ENCODE data around the gene UTP20. TPM values are rescaled to one million over a fixed set of nuclear protein-coding genes. Genes with fewer than 3 reads are reported as not detected.

Gene UTP20
- polyA plus RNA-seq, 1 of the 3 experiments (the other 2 are of a cell fraction): 5.7 TPM

DNA sequence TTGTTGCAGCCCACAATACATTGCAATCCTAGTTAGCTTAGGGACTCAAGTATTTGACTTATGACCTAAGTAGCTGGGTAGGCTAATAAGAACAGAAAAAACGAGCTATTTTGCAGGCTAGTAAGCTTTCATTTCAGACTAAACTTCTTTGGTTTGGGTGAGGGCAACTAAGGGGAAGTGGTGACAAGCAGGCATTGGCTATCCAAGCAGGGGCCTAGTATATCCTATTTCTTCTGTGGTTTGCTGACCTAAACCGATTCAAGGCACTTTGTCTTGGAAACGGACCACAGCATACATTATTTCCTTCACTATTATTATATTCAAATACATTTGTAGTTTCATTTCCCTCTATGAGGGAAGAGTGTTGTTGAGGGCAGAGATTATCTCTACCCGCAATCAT lies 48.3 kb upstream of the UTP20 start:
- no peaks in the 10 kb centered on the region for H3K9me3 ChIP-seq
- H3K9ac ChIP-seq: no peak overlapping the region; the same call in 1 of the 2 replicates
- H2AFZ ChIP-seq (ENCODE audit: low read depth): no peak overlapping the region
- no peaks in the 10 kb centered on the region for H4K20me1 ChIP-seq (ENCODE audit: insufficient read depth)
- no peak overlapping the region for H3K4me3 ChIP-seq (ENCODE audit: low read depth in 2 of 2, low read length in 1 of 2)
- H3K4me1 ChIP-seq (ENCODE audit: control insufficient read depth in 1 of 2, insufficient read depth in 2 of 2, low read depth in 1 of 2, low read length in 1 of 2): no peaks in the 10 kb centered on the region; a peak in 1 of 4 replicates
- H3K9me2 ChIP-seq: no peaks in the 10 kb centered on the region
- no peaks in the 10 kb centered on the region for H3K36me3 ChIP-seq (replicated peaks in 1 of 2; ENCODE audit: control insufficient read depth in 1 of 2, insufficient read depth in 2 of 2, low read length in 1 of 2)
- POLR2A ChIA-PET: no interaction called here
- TF ChIP-seq JUND (IDR thresholded peaks at IDR 0.05): no peak
- TF ChIP-seq CTCF (IDR thresholded peaks at IDR 0.05): no peak
- no peak for TF ChIP-seq MEF2A (IDR thresholded peaks at IDR 0.05; ENCODE audit: borderline replicate concordance, low read depth)
- TF ChIP-seq ELF1 (IDR thresholded peaks at IDR 0.05): no peak
- TF ChIP-seq, protein P1, sequence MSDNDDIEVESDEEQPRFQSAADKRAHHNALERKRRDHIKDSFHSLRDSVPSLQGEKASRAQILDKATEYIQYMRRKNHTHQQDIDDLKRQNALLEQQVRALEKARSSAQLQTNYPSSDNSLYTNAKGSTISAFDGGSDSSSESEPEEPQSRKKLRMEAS (IDR thresholded peaks at IDR 0.05; ENCODE audit: low read depth): no peak
- TF ChIP-seq EZH2phosphoT487 (IDR thresholded peaks at IDR 0.05; ENCODE audit: borderline replicate concordance, low read depth): no peak
- TF ChIP-seq POLR2AphosphoS5 (IDR thresholded peaks at IDR 0.05; ENCODE audit: low read depth, low read length): no peak
- no peak for TF ChIP-seq NRF1 (IDR thresholded peaks at IDR 0.05; ENCODE audit: low read depth, low read length)
- TF ChIP-seq SMC3 (IDR thresholded peaks at IDR 0.05; ENCODE audit: low read depth, low read length): no peak
- TF ChIP-seq MXI1 (IDR thresholded peaks at IDR 0.05; ENCODE audit: low read depth, low read length): no peak
- no peaks in the 10 kb centered on the region for H3K79me2 ChIP-seq (ENCODE audit: insufficient read depth)
- H3K27me3 ChIP-seq (ENCODE audit: insufficient read depth): no peaks in the 10 kb centered on the region
- 42% methylated on average over 4 of the region's 4 CpGs for WGBS (ENCODE audit: low lambda C conversion rate)
- no peak for DNase-seq
- peak overlapping the region in 1 of 2 experiments; percentile 88; a peak in 2 of 4 replicates for H3K27ac ChIP-seq (ENCODE audit: low read depth in 2 of 2, low read length in 1 of 2)
- H3K4me2 ChIP-seq: no peak overlapping the region
- H3F3A ChIP-seq (replicated peaks; ENCODE audit: insufficient read depth): peaks cover 7% of the 10 kb centered on the region
- CTCF ChIA-PET: no interaction called here

- no peak overlapping the region for H3K9ac ChIP-seq
- H3K4me2 ChIP-seq: no peak overlapping the region
- no peaks in the 10 kb centered on the region for H3K27me3 ChIP-seq (ENCODE audit: insufficient read depth)
- ChIA-PET POLR2A (no interaction called here), CTCF (no interaction called here)
- no peaks in the 10 kb centered on the region for H3K36me3 ChIP-seq (replicated peaks in 1 of 2; ENCODE audit: control insufficient read depth in 1 of 2, insufficient read depth in 2 of 2, low read length in 1 of 2)
- no peaks in the 10 kb centered on the region for H3K9me2 ChIP-seq
- no peaks in the 10 kb centered on the region for H3K9me3 ChIP-seq
- no peak overlapping the region for H3K4me3 ChIP-seq (ENCODE audit: low read depth in 2 of 2, low read length in 1 of 2)
- no peaks in the 10 kb centered on the region for H3K4me1 ChIP-seq (ENCODE audit: control insufficient read depth in 1 of 2, insufficient read depth in 2 of 2, low read depth in 1 of 2, low read length in 1 of 2)
- no peaks in the 10 kb centered on the region for H3F3A ChIP-seq (replicated peaks; ENCODE audit: insufficient read depth)
- no peaks in the 10 kb centered on the region for H4K20me1 ChIP-seq (ENCODE audit: insufficient read depth)
- no peak overlapping the region for H2AFZ ChIP-seq (ENCODE audit: low read depth)
- no peak for DNase-seq
- TF ChIP-seq POLR2AphosphoS5 (IDR thresholded peaks at IDR 0.05; ENCODE audit: low read depth, low read length): no peak
- no peak for TF ChIP-seq TEAD4 (IDR thresholded peaks at IDR 0.05; ENCODE audit: borderline replicate concordance, insufficient read depth)
- no peak for TF ChIP-seq REST (IDR thresholded peaks at IDR 0.05; ENCODE audit: low read depth, low read length)
- TF ChIP-seq PBX3 (IDR thresholded peaks at IDR 0.05): no peak
- H3K27ac ChIP-seq (ENCODE audit: low read depth in 2 of 2, low read length in 1 of 2): no peak overlapping the region
- 60% methylated on average over 2 of the region's 2 CpGs for WGBS (ENCODE audit: low lambda C conversion rate)
- no peaks in the 10 kb centered on the region for H3K79me2 ChIP-seq (ENCODE audit: insufficient read depth)
Measured at GRCh38 chr12:101235686-101236085, 44.2 kb upstream of the UTP20 start.

Data from SK-N-SH (cell line).